Muscle of leg (tissue), 11 donors: ENCODE results near the gene ALG8. TPM values are rescaled to one million over a fixed set of nuclear protein-coding genes. Genes with fewer than 3 reads are reported as not detected.
"Not testable (repeated sequence)": the region's sequence is repeated elsewhere in the genome, so short reads cannot be mapped to it uniquely, and the experiment has no call there.

Source experiments
- DNase-seq: peaks from one replicate; pipeline ENCODE4 v3.0.0; 2013
- H3K27ac ChIP-seq: one replicate; pipeline ENCODE4 v1.5.1; 2013; ENCODE audit warnings: mild to moderate bottlenecking, low read length, control low read depth
- H3K27me3 ChIP-seq: one replicate; pipeline ENCODE4 v1.6.1; 2013; ENCODE audit warnings: low read length; ENCODE audit not compliant: control insufficient read depth, insufficient read depth
- H3K36me3 ChIP-seq: one replicate; pipeline ENCODE4 v1.6.1; 2013; ENCODE audit warnings: low read length; ENCODE audit not compliant: control insufficient read depth, insufficient read depth
- H3K4me1 ChIP-seq: one replicate; pipeline ENCODE4 v1.6.1; 2013; ENCODE audit warnings: low read length; ENCODE audit not compliant: control insufficient read depth, insufficient read depth
- H3K4me3 ChIP-seq: one replicate; pipeline ENCODE4 v1.5.1; 2013; ENCODE audit warnings: low read length, control low read depth
- H3K9me3 ChIP-seq: replicated peaks from 2 replicates; pipeline ENCODE4 v1.6.1; 2013; ENCODE audit warnings: low read depth, low read length; ENCODE audit not compliant: control insufficient read depth
- WGBS: methylation state at CpG from one replicate; pipeline ENCODE4 v1.1.5; 2013; ENCODE audit warnings: missing lambda C conversion rate; ENCODE audit not compliant: insufficient coverage; 5-methylcytosine and 5-hydroxymethylcytosine counted together
- polyA plus RNA-seq, 8 donors: library from polyadenylated mRNA; unstranded; fragments of 120-200 nt; gene quantifications; one replicate each; pipeline versions ENCODE4 v1.2.1 to v1.2.3, GENCODE V29; 2013; ENCODE audit warnings: inconsistent platforms in 1 of 8, low replicate concordance in 1 of 8; ENCODE audit not compliant: insufficient read length in 8 of 8, insufficient read depth in 1 of 8
- total RNA-seq: library from RNA; stranded (reverse); fragments of 120-200 nt; gene quantifications from one replicate; pipeline ENCODE4 v1.2.4, GENCODE V29; 2013

Gene ALG8
- total and polyA plus RNA-seq, 9 donors = 21.1 to 30.7 (median 26.0) TPM

DNA sequence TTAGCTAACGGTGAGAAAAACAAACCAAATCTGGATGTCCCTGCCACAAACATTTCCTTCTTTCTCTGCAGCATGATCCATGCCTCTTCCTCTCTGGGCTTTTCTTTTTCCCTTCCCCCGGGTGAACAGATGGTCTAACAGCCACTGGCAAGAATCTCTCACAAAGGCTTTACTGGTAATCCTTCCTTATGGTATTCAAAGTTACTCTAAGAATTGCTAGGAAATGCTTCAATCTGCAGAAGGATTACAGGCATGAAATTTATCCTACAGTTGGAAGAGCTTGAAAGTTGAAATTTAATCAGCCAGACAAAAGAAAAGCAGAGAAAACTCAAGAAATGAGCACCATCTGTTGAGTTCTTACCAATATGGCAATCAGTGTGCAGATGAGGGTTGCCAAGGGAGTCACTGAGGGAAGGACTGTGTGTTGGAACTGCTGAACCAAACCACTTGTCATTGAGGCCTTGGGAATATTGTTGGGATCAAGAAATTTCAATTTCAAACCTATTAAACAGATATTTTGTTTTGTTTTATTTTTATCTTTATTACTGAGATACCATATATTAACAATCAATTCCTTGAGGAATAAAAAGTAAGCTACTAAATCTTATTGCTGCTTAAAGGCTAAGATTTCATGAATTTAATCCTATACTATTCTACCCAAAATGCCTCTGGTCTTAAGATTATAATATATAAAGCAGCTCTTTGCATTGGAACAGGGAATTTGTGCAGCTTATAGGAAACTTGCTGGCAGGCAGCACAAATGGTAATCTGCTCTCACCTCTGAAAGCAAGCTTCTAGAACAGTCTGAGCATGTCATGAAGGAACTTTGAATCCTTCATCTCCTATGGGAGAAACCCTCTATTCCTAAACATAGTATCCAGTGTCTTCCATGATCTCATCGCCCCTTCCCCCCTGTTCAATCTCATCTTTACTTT is 30.1 kb downstream of the ALG8 start:
- peak; percentile 53 for DNase-seq
- H3K36me3 ChIP-seq = peaks cover 26% of the 10 kb centered on the region
- WGBS = 80% methylated on average over 1 of the region's 3 CpGs

GRCh38 chr11:78100676-78101472 is 38.6 kb downstream of the ALG8 start:
- Histone ChIP-seq H3K36me3 (peaks cover 23% of the 10 kb centered on the region), H3K4me1 (no peaks in the 10 kb centered on the region), H3K4me3 (no peak overlapping the region), H3K27ac (no peak overlapping the region), H3K9me3 (no peaks in the 10 kb centered on the region), H3K27me3 (no peaks in the 10 kb centered on the region)
- 92% methylated on average over 2 of the region's 2 CpGs for WGBS
- DNase-seq = no peak

More for the DNA sequence above, 30.1 kb downstream of the ALG8 start:
- Histone ChIP-seq H3K4me3 (no peak overlapping the region), H3K9me3 (no peaks in the 10 kb centered on the region), H3K27me3 (no peaks in the 10 kb centered on the region), H3K27ac (no peak overlapping the region), H3K4me1 (no peaks in the 10 kb centered on the region)

DNA sequence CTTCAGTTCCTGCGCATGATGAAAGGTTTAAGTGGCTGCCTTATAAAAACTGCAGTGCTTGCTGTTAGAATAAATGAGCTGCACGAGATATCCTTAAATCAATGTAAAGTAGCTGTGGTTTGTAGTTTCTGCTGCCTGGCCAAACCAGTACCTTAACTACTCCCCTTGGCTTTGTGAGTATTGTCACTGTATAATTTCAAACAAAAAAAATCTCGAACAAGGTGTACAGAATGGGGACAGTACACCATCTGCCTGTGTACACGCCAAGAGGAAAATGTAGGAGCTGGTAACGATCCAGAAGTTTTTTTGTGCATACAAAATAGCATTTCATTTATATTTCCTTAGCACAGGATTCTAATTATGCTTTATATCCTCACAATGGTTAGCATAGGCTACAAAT is 39.2 kb downstream of the ALG8 start:
- WGBS = no CpG with 5 or more reads among the region's 5 CpGs
- Histone ChIP-seq H3K27me3 (no peaks in the 10 kb centered on the region), H3K36me3 (peaks cover 21% of the 10 kb centered on the region)

DNA sequence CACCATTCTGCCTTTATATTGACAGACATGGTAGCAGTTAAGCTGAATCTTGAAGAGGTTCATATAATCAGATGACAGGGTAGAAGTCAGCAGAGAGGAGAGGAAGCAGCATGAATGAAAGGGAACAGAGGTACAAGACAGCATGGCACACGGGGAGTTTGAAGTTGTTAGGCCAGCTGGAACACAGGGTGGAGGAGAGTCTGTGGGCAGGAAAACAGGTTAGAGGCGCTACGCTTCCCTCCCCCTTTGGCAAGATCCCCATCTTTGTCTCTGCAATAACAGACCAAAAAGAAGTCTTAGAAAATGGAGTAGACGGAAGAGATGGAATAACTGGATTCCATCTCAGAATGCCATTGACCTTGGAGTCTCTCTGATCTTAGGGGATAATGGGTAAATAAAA is 39.8 kb downstream of the ALG8 start:
- Histone ChIP-seq H3K9me3 (no peaks in the 10 kb centered on the region), H3K4me1 (no peaks in the 10 kb centered on the region), H3K4me3 (no peak overlapping the region), H3K36me3 (peaks cover 24% of the 10 kb centered on the region), H3K27me3 (no peaks in the 10 kb centered on the region), H3K27ac (no peak overlapping the region)
- no peak for DNase-seq
- WGBS = 83% methylated on average over 1 of the region's 4 CpGs

More for the DNA sequence above, 39.2 kb downstream of the ALG8 start:
- no peaks in the 10 kb centered on the region for H3K4me1 ChIP-seq
- H3K9me3 ChIP-seq = no peaks in the 10 kb centered on the region
- H3K4me3 ChIP-seq = no peak overlapping the region
- no peak for DNase-seq
- no peak overlapping the region for H3K27ac ChIP-seq

GRCh38 chr11:78097666-78098385 is 41.6 kb downstream of the ALG8 start:
- Histone ChIP-seq H3K27ac (no peak overlapping the region), H3K27me3 (no peaks in the 10 kb centered on the region), H3K36me3 (peaks cover 27% of the 10 kb centered on the region), H3K4me1 (no peaks in the 10 kb centered on the region), H3K4me3 (no peak overlapping the region), H3K9me3 (no peaks in the 10 kb centered on the region)
- WGBS = no CpG with 5 or more reads among the region's 7 CpGs
- no peak for DNase-seq

DNA sequence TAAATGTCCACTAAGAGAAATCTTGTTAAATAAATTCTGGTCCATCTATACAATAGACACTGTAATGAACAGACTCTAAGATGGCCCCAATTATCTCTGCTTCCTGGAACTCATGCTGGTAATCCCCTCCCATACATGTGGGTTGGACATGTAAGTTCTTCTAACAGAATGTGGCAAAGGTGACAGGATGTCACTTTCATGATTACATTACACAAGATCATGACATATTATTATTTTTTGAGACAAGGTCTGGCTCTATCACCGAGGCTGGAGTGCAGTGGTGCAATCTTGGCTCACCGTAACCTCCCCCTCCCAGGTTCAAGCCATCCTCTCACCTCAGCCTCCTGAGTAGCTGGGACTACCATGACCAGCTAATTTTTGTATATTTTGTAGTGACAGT is 45.2 kb downstream of the ALG8 start:
- H3K9me3 ChIP-seq = no peaks in the 10 kb centered on the region
- H3K27ac ChIP-seq = no peak overlapping the region
- H3K4me1 ChIP-seq = no peaks in the 10 kb centered on the region
- no peak overlapping the region for H3K4me3 ChIP-seq
- DNase-seq = no peak
- WGBS = no CpG with 5 or more reads among the region's 2 CpGs
- no peaks in the 10 kb centered on the region for H3K27me3 ChIP-seq
- H3K36me3 ChIP-seq = peaks cover 11% of the 10 kb centered on the region

- H3K27ac ChIP-seq, DNase-seq, H3K36me3 ChIP-seq, H3K9me3 ChIP-seq, H3K4me1 ChIP-seq, H3K27me3 ChIP-seq, H3K4me3 ChIP-seq: not testable (repeated sequence)
- 88% methylated on average over 6 of the region's 6 CpGs for WGBS
Measured at GRCh38 chr11:78086521-78087074, 52.8 kb downstream of the ALG8 start.

- no peak for DNase-seq
- Histone ChIP-seq H3K36me3 (no peaks in the 10 kb centered on the region), H3K4me3 (no peak overlapping the region), H3K27ac (no peak overlapping the region), H3K9me3 (no peaks in the 10 kb centered on the region), H3K27me3 (no peaks in the 10 kb centered on the region), H3K4me1 (no peaks in the 10 kb centered on the region)
- no CpG with 5 or more reads among the region's 3 CpGs for WGBS
Measured at GRCh38 chr11:78085972-78086371, 53.5 kb downstream of the ALG8 start.

DNA sequence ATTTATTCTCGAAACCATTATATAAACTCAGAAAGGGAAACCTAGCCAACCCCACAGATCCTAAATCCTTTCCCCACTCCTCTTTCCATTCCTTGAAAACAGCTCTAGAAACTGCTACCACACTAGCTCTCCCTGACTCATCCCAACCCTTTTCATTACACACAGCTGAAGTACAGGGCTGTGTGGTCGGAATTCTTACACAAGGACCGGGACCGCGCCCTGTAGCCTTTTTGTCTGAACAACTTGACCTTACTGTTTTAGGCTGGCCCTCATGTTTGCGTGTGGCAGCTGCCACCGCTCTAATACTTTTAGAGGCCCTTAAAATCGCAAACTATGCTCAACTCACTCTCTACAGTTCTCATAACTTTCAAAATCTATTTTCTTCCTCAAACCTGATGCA is 54.9 kb downstream of the ALG8 start:
- WGBS = 94% methylated on average over 8 of the region's 8 CpGs
- H3K4me1 ChIP-seq, H3K9me3 ChIP-seq, H3K36me3 ChIP-seq, DNase-seq, H3K4me3 ChIP-seq, H3K27me3 ChIP-seq, H3K27ac ChIP-seq: not testable (repeated sequence)
